ENCODE data around the gene RAB3GAP1.
"Not testable (repeated sequence)": the region's sequence is repeated elsewhere in the genome, so short reads cannot be mapped to it uniquely, and the experiment has no call there.

Gene RAB3GAP1

GRCh38 chr2:135105513-135106316, 53.6 kb downstream of the RAB3GAP1 start:
- not testable (repeated sequence) for DNase-seq (ENCODE audit: low read depth)

- no peak for DNase-seq (ENCODE audit: low read depth)
These were observed 61.2 kb downstream of the RAB3GAP1 start for GRCh38 chr2:135113322-135113721.

DNA sequence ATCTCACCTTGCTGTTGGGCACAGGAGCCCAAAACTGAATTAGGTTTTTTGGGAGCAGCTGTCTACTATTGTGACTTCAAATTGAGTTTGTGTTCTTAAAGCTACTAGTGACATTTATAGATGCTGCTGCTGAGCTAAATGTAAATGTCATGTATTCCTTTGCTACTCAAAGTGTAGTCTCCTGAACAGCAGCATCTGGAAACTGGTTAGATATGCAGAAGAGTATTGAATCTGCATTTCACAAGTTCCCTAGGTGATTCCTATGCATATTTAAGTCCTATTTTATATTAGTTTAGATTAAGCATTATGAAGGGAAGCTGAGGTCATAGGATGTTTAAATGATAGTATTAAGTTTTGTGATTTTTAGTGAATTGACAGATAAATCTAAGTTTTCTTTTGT, 67.5 kb downstream of the RAB3GAP1 start:
- DNase-seq (ENCODE audit: low read depth) = no peak

DNA sequence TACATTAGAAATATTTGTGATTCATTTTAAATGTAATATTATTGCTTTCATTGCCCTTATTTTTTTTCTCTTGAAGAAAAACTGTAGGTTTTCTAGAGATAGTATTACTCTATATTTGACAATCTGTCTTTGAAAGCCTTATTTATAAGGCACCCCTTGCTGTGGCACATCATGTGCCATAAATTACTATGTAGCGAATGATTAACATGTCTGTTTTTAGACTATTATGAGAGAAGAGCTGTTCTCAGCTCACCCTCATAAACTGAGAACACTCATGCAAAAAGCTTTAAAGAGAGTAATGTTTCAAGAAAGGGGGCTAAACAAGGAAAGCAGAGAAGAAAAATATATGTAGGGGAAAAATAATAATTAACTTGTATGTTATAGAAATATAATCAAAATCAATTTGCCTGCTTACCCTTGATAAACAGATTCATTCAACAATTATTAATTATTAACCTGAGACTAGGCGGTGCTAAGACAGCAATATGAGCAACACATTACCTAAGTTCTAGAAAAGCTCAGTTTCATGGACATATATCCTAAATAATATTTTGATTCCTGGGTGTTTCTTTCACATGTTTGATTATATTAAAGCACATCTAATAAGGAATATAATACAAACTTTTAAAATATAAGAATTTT, 69.0 kb downstream of the RAB3GAP1 start:
- DNase-seq (ENCODE audit: low read depth) = no peak

DNA sequence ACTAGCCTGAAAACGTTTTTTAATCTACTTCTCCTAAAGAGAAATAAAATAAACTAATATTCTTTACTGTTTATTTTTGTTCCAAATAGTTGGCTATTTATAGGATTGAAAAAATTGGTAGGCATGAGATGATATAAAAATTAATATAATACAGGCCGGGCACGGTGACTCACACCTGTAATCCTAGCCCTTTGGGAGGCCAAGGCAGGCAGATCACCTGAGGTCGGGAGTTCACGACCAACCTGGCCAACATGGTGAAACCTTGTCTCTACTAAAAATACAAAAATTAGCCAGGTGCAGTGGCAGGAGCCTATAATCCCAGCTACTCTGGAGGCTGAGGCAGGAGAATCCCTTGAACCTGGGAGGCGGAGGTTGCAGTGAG, 69.6 kb downstream of the RAB3GAP1 start:
- not testable (repeated sequence) for DNase-seq (ENCODE audit: low read depth)

DNA sequence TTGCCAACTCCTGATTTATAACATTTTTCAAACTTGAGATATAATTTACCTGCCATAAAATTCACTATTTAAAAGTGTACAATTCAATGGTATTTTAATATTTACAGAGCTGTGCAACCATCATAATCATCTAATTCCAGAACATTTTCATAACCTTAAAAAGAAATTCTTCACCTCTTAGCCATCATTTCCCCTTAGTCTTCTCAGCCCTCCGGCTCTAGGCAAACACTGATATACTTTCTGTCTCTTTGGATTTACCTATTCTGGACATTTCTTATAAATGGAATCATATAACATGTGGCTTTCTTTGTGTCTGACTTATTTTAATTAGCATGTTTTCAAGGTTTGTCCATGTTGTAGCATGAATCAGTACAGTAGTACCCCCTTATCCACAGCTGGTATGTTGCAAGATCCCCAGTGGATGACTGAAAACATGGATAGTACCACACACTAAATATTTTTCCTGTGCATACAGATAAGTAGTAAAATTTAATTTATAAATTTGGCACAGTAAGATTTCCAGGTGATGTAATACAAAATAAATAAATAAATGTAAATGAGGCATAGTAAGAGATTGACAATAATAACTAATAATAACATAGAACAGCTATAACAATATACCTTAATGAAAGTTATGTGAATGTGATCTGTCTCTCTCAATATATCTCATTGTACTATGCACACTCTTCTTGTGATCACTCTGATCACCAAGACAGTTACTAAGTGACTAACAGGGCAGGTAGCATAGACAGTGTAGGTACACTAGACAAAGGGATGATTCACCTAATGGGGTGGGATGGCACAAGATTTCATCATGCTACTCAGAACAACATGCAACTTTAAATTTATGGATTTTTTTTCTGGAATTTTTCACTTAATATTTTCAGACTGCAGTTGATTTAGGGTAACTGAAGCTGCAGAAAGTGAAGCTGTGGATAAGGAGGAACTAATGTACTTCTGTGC, 73.1 kb downstream of the RAB3GAP1 start:
- DNase-seq (ENCODE audit: low read depth) = no peak

- DNase-seq (ENCODE audit: low read depth) = no peak
These were observed 73.8 kb downstream of the RAB3GAP1 start for GRCh38 chr2:135125940-135126339.

DNA sequence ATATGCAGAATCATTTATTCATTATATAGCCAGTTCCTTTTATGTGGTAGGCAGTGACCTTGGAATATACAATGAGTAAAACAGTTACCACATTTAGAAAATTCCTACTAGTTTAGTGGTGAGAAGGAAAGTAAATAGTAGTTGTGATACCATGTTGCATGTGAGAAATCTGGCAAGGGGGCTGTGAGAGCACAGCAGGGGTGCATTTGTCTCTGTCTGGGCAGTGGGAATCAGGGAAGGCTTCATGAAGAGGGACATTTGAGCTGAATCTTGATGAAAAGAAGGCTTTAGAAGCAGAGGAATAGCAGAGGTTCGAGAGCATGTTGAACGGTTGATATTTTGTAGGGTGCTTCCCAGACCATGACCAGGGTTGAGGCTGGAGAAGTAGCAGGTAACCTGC, 78.7 kb downstream of the RAB3GAP1 start:
- DNase-seq (ENCODE audit: low read depth) = no peak

- DNase-seq (ENCODE audit: low read depth) = no peak
These were observed 80.2 kb downstream of the RAB3GAP1 start for GRCh38 chr2:135132314-135132713.

- no peak for DNase-seq (ENCODE audit: low read depth)
These were observed 88.5 kb downstream of the RAB3GAP1 start for GRCh38 chr2:135140606-135141005.

DNA sequence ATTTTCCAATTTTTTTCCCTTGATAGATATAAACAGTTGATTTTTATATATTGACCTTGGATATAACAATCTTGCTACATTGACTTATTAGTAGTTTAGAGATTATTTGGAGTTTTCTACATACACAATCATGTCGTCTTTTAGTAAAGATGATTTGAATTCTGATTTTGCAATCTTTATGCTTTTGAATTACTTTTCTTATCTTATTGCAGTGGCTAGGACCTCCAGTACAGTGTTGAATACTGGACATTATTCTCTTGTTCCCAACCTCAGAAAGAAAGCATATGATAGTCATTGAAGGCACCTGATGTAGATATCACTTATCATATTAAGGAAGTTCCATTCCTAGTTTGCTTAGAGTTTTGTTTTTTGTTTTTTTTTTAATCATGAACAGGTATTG, 90.2 kb downstream of the RAB3GAP1 start:
- no peak for DNase-seq (ENCODE audit: low read depth)

GRCh38 chr2:135144343-135144742, 92.3 kb downstream of the RAB3GAP1 start:
- no peak for DNase-seq (ENCODE audit: low read depth)

GRCh38 chr2:135149251-135149650, 97.2 kb downstream of the RAB3GAP1 start:
- DNase-seq (ENCODE audit: low read depth) = no peak

- DNase-seq (ENCODE audit: low read depth) = no peak
These were observed 98.6 kb downstream of the RAB3GAP1 start for GRCh38 chr2:135150725-135151124.

DNA sequence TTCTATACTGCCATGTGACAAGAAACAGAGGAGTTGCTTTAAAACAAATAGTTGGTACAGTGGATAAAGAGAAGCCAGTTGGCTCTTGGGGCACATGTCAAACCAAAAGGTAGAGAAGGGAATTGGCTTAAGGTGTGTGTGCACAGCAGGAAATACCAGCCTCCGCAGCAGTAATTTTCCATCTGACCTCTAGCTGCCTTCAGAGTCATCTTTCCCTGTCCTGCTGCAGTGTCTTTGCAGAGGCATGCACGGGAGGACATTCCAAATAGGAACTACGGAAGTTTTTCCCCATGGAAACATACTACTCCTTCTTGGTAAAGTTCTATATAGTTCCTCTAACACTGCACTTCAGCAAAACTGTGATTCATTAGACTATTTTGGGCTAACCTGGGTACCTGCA, 99.5 kb downstream of the RAB3GAP1 start:
- no peak for DNase-seq (ENCODE audit: low read depth)

DNA sequence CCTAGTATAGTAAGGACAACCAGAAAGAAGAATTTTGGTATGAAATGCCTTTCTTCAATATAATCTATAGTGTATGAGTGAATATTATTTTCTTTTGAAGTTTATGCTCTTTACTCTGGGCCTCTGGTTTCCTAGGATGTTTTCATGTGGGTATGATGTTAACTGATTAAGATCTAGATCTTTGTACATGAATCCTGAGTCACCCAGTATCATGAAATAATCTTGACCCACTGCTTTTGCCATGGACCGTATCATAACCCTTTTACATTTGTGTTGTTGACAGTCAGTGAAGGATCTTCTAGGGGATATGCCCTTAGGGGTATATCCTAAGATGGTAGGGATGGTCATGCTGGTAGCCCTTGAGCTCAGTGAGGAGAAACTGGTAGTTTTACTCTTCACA, 100.3 kb downstream of the RAB3GAP1 start:
- no peak for DNase-seq (ENCODE audit: low read depth)

GRCh38 chr2:135154962-135155361, 102.9 kb downstream of the RAB3GAP1 start:
- no peak for DNase-seq (ENCODE audit: low read depth)

GRCh38 chr2:135157856-135158255, 105.8 kb downstream of the RAB3GAP1 start:
- no peak for DNase-seq (ENCODE audit: low read depth)

DNA sequence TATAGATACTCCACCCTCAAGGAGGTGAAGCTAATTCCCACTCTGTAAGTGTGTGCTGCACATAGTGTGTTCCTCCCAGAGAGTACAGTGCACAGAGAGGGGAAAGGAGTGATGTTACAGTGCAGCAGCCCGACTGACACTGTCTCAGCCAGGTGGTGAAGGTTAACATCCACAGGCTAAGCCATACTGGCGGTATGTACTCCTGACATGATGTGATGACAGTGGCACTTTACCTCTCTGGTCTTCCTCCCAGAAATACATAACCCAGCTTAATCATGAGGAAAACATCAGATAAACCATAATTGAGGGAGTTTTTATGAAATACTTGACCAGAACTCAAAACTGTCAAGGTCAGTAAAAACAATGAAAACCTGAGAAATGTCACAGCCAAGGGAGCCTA, 107.1 kb downstream of the RAB3GAP1 start:
- no peak for DNase-seq (ENCODE audit: low read depth)

GRCh38 chr2:135162377-135162776, 110.3 kb downstream of the RAB3GAP1 start:
- DNase-seq (ENCODE audit: low read depth) = no peak

DNA sequence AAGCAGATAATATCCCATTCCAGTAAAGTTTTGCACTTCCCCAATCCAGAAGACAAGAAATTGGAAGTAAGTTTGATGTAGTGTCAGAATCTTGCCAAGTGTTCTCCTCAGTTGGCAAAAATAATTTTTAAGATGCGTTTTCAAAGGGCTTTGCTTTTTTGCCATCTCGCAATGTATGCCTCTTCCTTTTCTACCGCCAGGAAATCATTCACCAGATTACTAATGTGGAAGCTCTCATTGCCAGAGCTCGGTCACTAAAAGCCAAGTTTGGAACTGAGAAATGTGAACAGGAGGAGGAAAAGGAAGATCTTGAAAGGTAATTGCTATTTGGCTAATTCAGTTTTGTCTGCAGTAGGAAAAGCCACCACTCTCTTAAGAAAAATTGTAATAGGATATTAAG, 110.7 kb downstream of the RAB3GAP1 start:
- no peak for DNase-seq (ENCODE audit: low read depth)

- no peak for DNase-seq (ENCODE audit: low read depth)
These were observed 111.2 kb downstream of the RAB3GAP1 start for GRCh38 chr2:135163306-135163705.

Measured in T follicular helper cell (primary cell).